HCT116 (cell line): Measurements from ENCODE around the gene MCM9. TPM values are rescaled to one million over a fixed set of nuclear protein-coding genes. Genes with fewer than 3 reads are reported as not detected.

ENCODE experiments used
- ATAC-seq: fragments of 200-7000 bp; cut with Tn5 transposase; 2 replicates; pipeline ENCODE4 v1.9.1; 2020; ENCODE audit warnings: mild to moderate bottlenecking, moderate library complexity
- BruUV-seq: library from RNA; stranded (reverse); fragments of 400-500 nt; replicated peaks from 2 replicates; lab custom pipeline; 2021; lab: Mats Ljungman, UMichigan
- CTCF ChIA-PET: fragments of 300-600 bp; sonication (Branson Sonifier 250); formaldehyde crosslinking; loops from one replicate; lab custom pipeline; 2021; ENCODE audit warnings: antibody characterized with exemption; lab: Charles Lee
- POLR2A ChIA-PET: fragments of 300-600, 350-600 bp; sonication (Branson Sonifier 250); formaldehyde crosslinking; loops from one replicate; lab custom pipeline; 2021; ENCODE audit warnings: antibody characterized with exemption; lab: Charles Lee
- RAD21 ChIA-PET, 2 experiments: fragments of 300-600 bp; sonication (Branson Sonifier 250); formaldehyde crosslinking; loops; one replicate each; lab custom pipeline; 2023; ENCODE audit warnings: low total read pairs in 2 of 2; ENCODE audit not compliant: uncharacterized antibody in 2 of 2, unreplicated experiment in 2 of 2, low non-redundant PET in 1 of 2; lab: Charles Lee
- DNase-seq: peaks from one replicate; pipeline ENCODE4 v3.0.0-alpha.2; 2010; ENCODE audit warnings: low read depth, low spot score
- H2AFZ ChIP-seq: fragments of 200-600 bp; shearing (Covaris generic), sonication (generic); 2 replicates; pipeline ENCODE4 v1.6.1; 2017; ENCODE audit warnings: low read depth, mixed run types, mixed read lengths, antibody characterized with exemption, low read length; ENCODE audit not compliant: poor library complexity, severe bottlenecking
- H3K27ac ChIP-seq: 2 replicates; pipeline ENCODE4 v1.5.1; 2012; ENCODE audit warnings: low read depth, low read length
- H3K27me3 ChIP-seq: fragments of 200-600 bp; sonication (generic); 2 replicates; pipeline ENCODE4 v1.6.1; 2016; ENCODE audit warnings: mixed run types, low read length, mixed read lengths; ENCODE audit not compliant: insufficient read depth
- H3K36me3 ChIP-seq, 2 experiments: fragments of 200-500 bp in 1 of 2; fragments of 200-600 bp in 1 of 2; sonication (Bioruptor generic) in 1 of 2; sonication (generic) in 1 of 2; 2 replicates each; pipeline versions ENCODE4 v1.5.1 to v1.6.1; 2014 to 2016; ENCODE audit warnings: low read length in 2 of 2, inconsistent platforms in 1 of 2, mixed read lengths in 1 of 2, mixed run types in 1 of 2; ENCODE audit not compliant: insufficient read depth in 2 of 2, control insufficient read depth in 1 of 2
- H3K4me1 ChIP-seq, 2 experiments: fragments of 200-600 bp in 1 of 2; sonication (generic) in 1 of 2; 2 replicates each; pipeline versions ENCODE4 v1.5.1 to v1.6.1; 2012 to 2017; ENCODE audit warnings: low read length in 2 of 2, inconsistent platforms in 1 of 2, mild to moderate bottlenecking in 1 of 2, mixed read lengths in 1 of 2, mixed run types in 1 of 2, moderate library complexity in 1 of 2; ENCODE audit not compliant: insufficient read depth in 2 of 2, control insufficient read depth in 1 of 2
- H3K4me2 ChIP-seq: fragments of 200-600 bp; sonication (generic); 2 replicates; pipeline ENCODE4 v1.6.1; 2017; ENCODE audit warnings: mixed run types, low read length, mixed read lengths
- H3K4me3 ChIP-seq, 2 experiments: fragments of 200-600 bp in 1 of 2; sonication (generic) in 1 of 2; replicated peaks in 1 of 2; 2 replicates each; pipeline ENCODE4 v1.5.1; 2011 to 2016; ENCODE audit warnings: low read length in 2 of 2, control low read depth in 1 of 2, low read depth in 1 of 2, mild to moderate bottlenecking in 1 of 2, mixed read lengths in 1 of 2, mixed run types in 1 of 2
- H3K79me2 ChIP-seq: fragments of 200-600 bp; sonication (generic); 2 replicates; pipeline ENCODE4 v1.6.1; 2017; ENCODE audit warnings: mild to moderate bottlenecking, mixed run types, low read length, moderate library complexity, mixed read lengths; ENCODE audit not compliant: insufficient read depth
- H3K9ac ChIP-seq: fragments of 200-600 bp; sonication (generic); 2 replicates; pipeline ENCODE4 v1.6.1; 2016; ENCODE audit warnings: low read length, mixed read lengths
- H3K9me2 ChIP-seq: fragments of 200-600 bp; sonication (generic), shearing (Covaris generic); 2 replicates; pipeline ENCODE4 v1.6.1; 2017; ENCODE audit warnings: mixed run types, mild to moderate bottlenecking, moderate library complexity; ENCODE audit not compliant: insufficient read depth
- H3K9me3 ChIP-seq, 2 experiments: fragments of 200-500 bp in 1 of 2; fragments of 200-600 bp in 1 of 2; sonication (Bioruptor generic) in 1 of 2; sonication (generic) in 1 of 2; 2 replicates each; pipeline ENCODE4 v1.6.1; 2014 to 2017; ENCODE audit warnings: low read length in 2 of 2, mixed read lengths in 2 of 2, inconsistent platforms in 1 of 2, low read depth in 1 of 2, mild to moderate bottlenecking in 1 of 2, mixed run types in 1 of 2, moderate library complexity in 1 of 2; ENCODE audit not compliant: control insufficient read depth in 1 of 2, insufficient read depth in 1 of 2
- H4K20me1 ChIP-seq: fragments of 200-600 bp; sonication (generic), shearing (Covaris generic); 2 replicates; pipeline ENCODE4 v1.6.1; 2017; ENCODE audit warnings: mixed run types, mild to moderate bottlenecking, moderate library complexity; ENCODE audit not compliant: insufficient read depth
- CEBPB ChIP-seq: IDR thresholded peaks from 2 replicates; pipeline ENCODE4 v1.6.1; 2012; ENCODE audit warnings: low read depth
- EGR1 ChIP-seq: IDR thresholded peaks from 2 replicates; pipeline ENCODE4 v1.6.1; 2012; ENCODE audit warnings: low read depth
- EZH2 ChIP-seq: fragments of 200-600 bp; sonication (generic); IDR thresholded peaks from 2 replicates; pipeline ENCODE4 v1.6.1; 2017; ENCODE audit warnings: antibody characterized with exemption, mixed run types
- POLR2A ChIP-seq: IDR thresholded peaks from 2 replicates; pipeline ENCODE4 v1.7.0; 2011; ENCODE audit warnings: borderline replicate concordance; ENCODE audit not compliant: insufficient read depth, insufficient read length; ENCODE audit errors: extremely low read depth
- SP1 ChIP-seq: IDR thresholded peaks from 2 replicates; pipeline ENCODE4 v1.6.1; 2012; ENCODE audit warnings: low read depth
- TCF7L2 ChIP-seq: IDR thresholded peaks from 2 replicates; pipeline ENCODE4 v1.7.0; 2011; ENCODE audit warnings: borderline replicate concordance, inconsistent platforms; ENCODE audit not compliant: insufficient read depth, insufficient read length; ENCODE audit errors: extremely low read depth
- YY1 ChIP-seq: IDR thresholded peaks from 2 replicates; pipeline ENCODE4 v1.6.1; 2011; ENCODE audit warnings: low read length, low read depth, moderate library complexity, mild to moderate bottlenecking; ENCODE audit not compliant: insufficient replicate concordance; ENCODE audit errors: extremely low read depth
- ZNF274 ChIP-seq: fragments of 200-500 bp; sonication (Bioruptor generic); IDR thresholded peaks from 2 replicates; pipeline ENCODE4 v1.6.1; 2014; ENCODE audit warnings: mild to moderate bottlenecking, low read depth, low read length, inconsistent platforms
- intact Hi-C: fragments of 100-400 bp; cut with micrococcal nuclease; formaldehyde crosslinking; loops from 2 replicates; pipeline ENCODE4 v1.10.0; 2022
- total RNA-seq: library from RNA; stranded (reverse); gene quantifications from one replicate; pipeline ENCODE4 v1.2.1, GENCODE V29; 2021; ENCODE audit not compliant: unreplicated experiment
- TF ChIP-seq, protein P1 (sequence below): IDR thresholded peaks from 2 replicates; pipeline ENCODE4 v1.6.1; 2012
- TF ChIP-seq, protein P2 (sequence below): IDR thresholded peaks from 2 replicates; pipeline ENCODE4 v1.6.1; 2012; ENCODE audit warnings: low read depth
- TF ChIP-seq, protein P3 (sequence below), 3 experiments: fragments of 200-600 bp in 1 of 3; sonication (generic) in 1 of 3; IDR thresholded peaks in 2 of 3; conservative IDR thresholded peaks in 1 of 3; 2 replicates each; pipeline ENCODE4 v1.5.1; 2012 to 2017; ENCODE audit warnings: low read depth in 2 of 3, low read length in 2 of 3, antibody characterized with exemption in 1 of 3, borderline replicate concordance in 1 of 3, control low read depth in 1 of 3, mild to moderate bottlenecking in 1 of 3, mixed read lengths in 1 of 3, mixed run types in 1 of 3, moderate library complexity in 1 of 3; ENCODE audit not compliant: insufficient read depth in 1 of 3

Gene MCM9
- total RNA-seq, 1 experiment from 2014 or later = 13.6 TPM

DNA sequence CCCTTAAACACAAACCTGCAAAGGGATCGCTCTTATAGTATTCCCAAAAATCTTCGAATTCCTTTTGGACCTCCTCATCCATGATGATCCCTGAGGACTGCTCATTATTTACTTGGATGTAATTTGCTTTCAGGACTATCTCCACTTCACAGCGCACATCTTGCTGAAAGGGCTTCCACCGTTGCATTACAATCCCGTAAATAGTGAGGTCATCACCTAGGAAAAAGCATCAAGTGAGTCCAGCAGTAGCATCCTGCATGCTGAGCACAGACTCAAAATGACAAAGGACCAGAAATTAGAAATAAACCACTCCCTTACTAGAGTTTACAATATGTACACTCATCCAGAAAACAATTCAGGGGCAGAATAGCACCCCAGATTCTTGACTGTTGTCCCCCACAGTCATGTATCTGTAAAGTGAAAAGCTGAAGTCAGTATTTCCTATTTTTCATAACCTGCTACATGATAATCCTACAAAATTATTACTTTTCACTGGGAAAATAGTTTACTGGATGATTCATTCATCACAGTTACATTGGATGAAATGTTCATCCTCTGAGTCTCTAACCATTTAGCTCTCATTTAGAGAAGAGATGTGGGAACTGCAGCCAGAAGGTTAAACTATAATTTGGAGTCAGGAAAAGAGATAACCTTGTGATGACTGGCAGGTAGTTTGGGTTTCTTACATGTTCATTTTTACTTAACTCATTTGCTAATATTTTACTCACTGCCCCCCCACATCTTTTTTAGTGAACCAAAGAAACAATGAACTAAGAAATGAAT, 17.2 kb downstream of the MCM9 start:
- no peaks in the 10 kb centered on the region for H3K4me1 ChIP-seq
- no peak for ATAC-seq
- peaks cover 13 to 20% of the 10 kb centered on the region in 2 experiments; a peak in 3 of 4 replicates for H3K36me3 ChIP-seq

More for the DNA sequence above, 17.2 kb downstream of the MCM9 start:
- Histone ChIP-seq H3K27ac (no peak overlapping the region), H3K4me2 (no peak overlapping the region), H3K9me3 (no peaks in the 10 kb centered on the region), H3K79me2 (no peaks in the 10 kb centered on the region), H3K9ac (no peak overlapping the region), H4K20me1 (no peaks in the 10 kb centered on the region), H3K27me3 (no peaks in the 10 kb centered on the region), H3K9me2 (no peaks in the 10 kb centered on the region), H2AFZ (no peak overlapping the region), H3K4me3 (no peak overlapping the region)
- ChIA-PET RAD21 (no interaction called here), POLR2A (no interaction called here), CTCF (no interaction called here)
- intact Hi-C loops = no loop called here
- BruUV-seq = no TSS peak
- TF ChIP-seq POLR2A (no peak), EZH2 (no peak), EGR1 (no peak), YY1 (no peak), CEBPB (no peak), TCF7L2 (no peak), SP1 (no peak), ZNF274 (no peak)
- TF ChIP-seq, protein P1, sequence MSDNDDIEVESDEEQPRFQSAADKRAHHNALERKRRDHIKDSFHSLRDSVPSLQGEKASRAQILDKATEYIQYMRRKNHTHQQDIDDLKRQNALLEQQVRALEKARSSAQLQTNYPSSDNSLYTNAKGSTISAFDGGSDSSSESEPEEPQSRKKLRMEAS = no peak
- TF ChIP-seq, protein P2, sequence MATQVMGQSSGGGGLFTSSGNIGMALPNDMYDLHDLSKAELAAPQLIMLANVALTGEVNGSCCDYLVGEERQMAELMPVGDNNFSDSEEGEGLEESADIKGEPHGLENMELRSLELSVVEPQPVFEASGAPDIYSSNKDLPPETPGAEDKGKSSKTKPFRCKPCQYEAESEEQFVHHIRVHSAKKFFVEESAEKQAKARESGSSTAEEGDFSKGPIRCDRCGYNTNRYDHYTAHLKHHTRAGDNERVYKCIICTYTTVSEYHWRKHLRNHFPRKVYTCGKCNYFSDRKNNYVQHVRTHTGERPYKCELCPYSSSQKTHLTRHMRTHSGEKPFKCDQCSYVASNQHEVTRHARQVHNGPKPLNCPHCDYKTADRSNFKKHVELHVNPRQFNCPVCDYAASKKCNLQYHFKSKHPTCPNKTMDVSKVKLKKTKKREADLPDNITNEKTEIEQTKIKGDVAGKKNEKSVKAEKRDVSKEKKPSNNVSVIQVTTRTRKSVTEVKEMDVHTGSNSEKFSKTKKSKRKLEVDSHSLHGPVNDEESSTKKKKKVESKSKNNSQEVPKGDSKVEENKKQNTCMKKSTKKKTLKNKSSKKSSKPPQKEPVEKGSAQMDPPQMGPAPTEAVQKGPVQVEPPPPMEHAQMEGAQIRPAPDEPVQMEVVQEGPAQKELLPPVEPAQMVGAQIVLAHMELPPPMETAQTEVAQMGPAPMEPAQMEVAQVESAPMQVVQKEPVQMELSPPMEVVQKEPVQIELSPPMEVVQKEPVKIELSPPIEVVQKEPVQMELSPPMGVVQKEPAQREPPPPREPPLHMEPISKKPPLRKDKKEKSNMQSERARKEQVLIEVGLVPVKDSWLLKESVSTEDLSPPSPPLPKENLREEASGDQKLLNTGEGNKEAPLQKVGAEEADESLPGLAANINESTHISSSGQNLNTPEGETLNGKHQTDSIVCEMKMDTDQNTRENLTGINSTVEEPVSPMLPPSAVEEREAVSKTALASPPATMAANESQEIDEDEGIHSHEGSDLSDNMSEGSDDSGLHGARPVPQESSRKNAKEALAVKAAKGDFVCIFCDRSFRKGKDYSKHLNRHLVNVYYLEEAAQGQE = no peak
- TF ChIP-seq, protein P3, sequence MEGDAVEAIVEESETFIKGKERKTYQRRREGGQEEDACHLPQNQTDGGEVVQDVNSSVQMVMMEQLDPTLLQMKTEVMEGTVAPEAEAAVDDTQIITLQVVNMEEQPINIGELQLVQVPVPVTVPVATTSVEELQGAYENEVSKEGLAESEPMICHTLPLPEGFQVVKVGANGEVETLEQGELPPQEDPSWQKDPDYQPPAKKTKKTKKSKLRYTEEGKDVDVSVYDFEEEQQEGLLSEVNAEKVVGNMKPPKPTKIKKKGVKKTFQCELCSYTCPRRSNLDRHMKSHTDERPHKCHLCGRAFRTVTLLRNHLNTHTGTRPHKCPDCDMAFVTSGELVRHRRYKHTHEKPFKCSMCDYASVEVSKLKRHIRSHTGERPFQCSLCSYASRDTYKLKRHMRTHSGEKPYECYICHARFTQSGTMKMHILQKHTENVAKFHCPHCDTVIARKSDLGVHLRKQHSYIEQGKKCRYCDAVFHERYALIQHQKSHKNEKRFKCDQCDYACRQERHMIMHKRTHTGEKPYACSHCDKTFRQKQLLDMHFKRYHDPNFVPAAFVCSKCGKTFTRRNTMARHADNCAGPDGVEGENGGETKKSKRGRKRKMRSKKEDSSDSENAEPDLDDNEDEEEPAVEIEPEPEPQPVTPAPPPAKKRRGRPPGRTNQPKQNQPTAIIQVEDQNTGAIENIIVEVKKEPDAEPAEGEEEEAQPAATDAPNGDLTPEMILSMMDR (IDR thresholded peaks at IDR 0.05 in 2 of 3, conservative IDR thresholded peaks at IDR 0.05 in 1 of 3; ENCODE audit: borderline replicate concordance in 1 of 3, insufficient read depth in 1 of 3, low read depth in 2 of 3, low read length in 2 of 3) = no peak
- no peak for DNase-seq
